Stimulated activated CD8-positive, alpha-beta memory T cell treated with anti-CD3 and anti-CD28 coated beads, Interleukin-12 subunit alpha, Interleukin-12 subunit beta, amount 100 ng/mL, for 4 hours (primary cell): ENCODE measurements around the gene ANGPTL4.
"Not testable (repeated sequence)": the region's sequence is repeated elsewhere in the genome, so short reads cannot be mapped to it uniquely, and the experiment has no call there.

Source experiments
- DNase-seq: peaks from one replicate; pipeline ENCODE4 v3.0.0-alpha.2; 2020; ENCODE audit warnings: low read depth

Gene ANGPTL4

GRCh38 chr19:8389891-8390616 lies 26.1 kb downstream of the ANGPTL4 start, which contains the start of gene RAB11B:
Gene RAB11B (plus strand): TSS chr19:8390360. CDS start chr19:8390417, 57 bp downstream.
- peak; percentile 93 for DNase-seq

- peak; percentile 78 for DNase-seq
Measured at GRCh38 chr19:8390617-8390981, 26.6 kb downstream of the ANGPTL4 start.

GRCh38 chr19:8391198-8392016 lies 27.5 kb downstream of the ANGPTL4 start:
- DNase-seq: no peak

GRCh38 chr19:8392017-8392591 lies 28.1 kb downstream of the ANGPTL4 start:
- no peak for DNase-seq

GRCh38 chr19:8393192-8393870 lies 29.4 kb downstream of the ANGPTL4 start:
- DNase-seq: no peak

- DNase-seq: no peak
Measured at GRCh38 chr19:8393871-8394250, 29.9 kb downstream of the ANGPTL4 start.

GRCh38 chr19:8395621-8396082 lies 31.7 kb downstream of the ANGPTL4 start:
- DNase-seq: no peak

- DNase-seq: no peak
Measured at GRCh38 chr19:8396185-8396562, 32.2 kb downstream of the ANGPTL4 start.

- peak; percentile 45 for DNase-seq
Measured at GRCh38 chr19:8396563-8397203, 32.7 kb downstream of the ANGPTL4 start.

- no peak for DNase-seq
Measured at GRCh38 chr19:8397271-8397670, 33.3 kb downstream of the ANGPTL4 start.

GRCh38 chr19:8397746-8398310 lies 33.9 kb downstream of the ANGPTL4 start:
- DNase-seq: no peak

GRCh38 chr19:8398311-8398771 lies 34.4 kb downstream of the ANGPTL4 start:
- DNase-seq: no peak

- no peak for DNase-seq
Measured at GRCh38 chr19:8399681-8400188, 35.8 kb downstream of the ANGPTL4 start.

- DNase-seq: no peak
Measured at GRCh38 chr19:8401981-8402411, 38.0 kb downstream of the ANGPTL4 start.

- DNase-seq: no peak
Measured at GRCh38 chr19:8403098-8403819, 39.3 kb downstream of the ANGPTL4 start.

- no peak for DNase-seq
Measured at GRCh38 chr19:8403820-8404109, 39.8 kb downstream of the ANGPTL4 start.

- DNase-seq: no peak
Measured at GRCh38 chr19:8404391-8405151, 40.6 kb downstream of the ANGPTL4 start.

- DNase-seq: not testable (repeated sequence)
Measured at GRCh38 chr19:8410718-8411117, 46.8 kb downstream of the ANGPTL4 start.

GRCh38 chr19:8412783-8413628 lies 49.1 kb downstream of the ANGPTL4 start, which contains the start of gene MARCHF2:
Gene MARCHF2 (plus strand): TSS chr19:8413305. CDS start chr19:8421841, 8,536 bp downstream.
- peak; percentile 96 for DNase-seq
